Kidney epithelial cell (primary cell): ENCODE measurements around the gene NSF. TPM values are rescaled to one million over a fixed set of nuclear protein-coding genes. Genes with fewer than 3 reads are reported as not detected.

Source experiments
- DNase-seq: peaks from one replicate; pipeline ENCODE4 v3.0.0-alpha.2; 2010; ENCODE audit warnings: low read depth
- H3K27me3 ChIP-seq: 2 replicates; pipeline ENCODE4 v1.6.0; 2011; ENCODE audit warnings: low read length; ENCODE audit not compliant: control insufficient read depth, insufficient read depth
- H3K36me3 ChIP-seq: 2 replicates; pipeline ENCODE4 v1.5.1; 2011; ENCODE audit warnings: low read length; ENCODE audit not compliant: control insufficient read depth, insufficient read depth
- H3K4me3 ChIP-seq: 2 replicates; pipeline ENCODE4 v1.5.1; 2011; ENCODE audit warnings: low read depth, mild to moderate bottlenecking, control low read depth, low read length
- total RNA-seq: library from RNA; depleted of rRNA; stranded (reverse); fragments of >200 nt; gene quantifications from 2 replicates; pipeline ENCODE4 v1.2.3, GENCODE V29; 2015
- TF ChIP-seq, protein P1 (sequence below): IDR thresholded peaks from 2 replicates; pipeline ENCODE4 v1.5.1; 2011; ENCODE audit warnings: mild to moderate bottlenecking, moderate library complexity, low read length, control low read depth, inconsistent platforms; ENCODE audit not compliant: insufficient read depth, poor library complexity, severe bottlenecking

NSF gene
- total RNA-seq, 1 donor from 2014 or later = 17.8 TPM

DNA sequence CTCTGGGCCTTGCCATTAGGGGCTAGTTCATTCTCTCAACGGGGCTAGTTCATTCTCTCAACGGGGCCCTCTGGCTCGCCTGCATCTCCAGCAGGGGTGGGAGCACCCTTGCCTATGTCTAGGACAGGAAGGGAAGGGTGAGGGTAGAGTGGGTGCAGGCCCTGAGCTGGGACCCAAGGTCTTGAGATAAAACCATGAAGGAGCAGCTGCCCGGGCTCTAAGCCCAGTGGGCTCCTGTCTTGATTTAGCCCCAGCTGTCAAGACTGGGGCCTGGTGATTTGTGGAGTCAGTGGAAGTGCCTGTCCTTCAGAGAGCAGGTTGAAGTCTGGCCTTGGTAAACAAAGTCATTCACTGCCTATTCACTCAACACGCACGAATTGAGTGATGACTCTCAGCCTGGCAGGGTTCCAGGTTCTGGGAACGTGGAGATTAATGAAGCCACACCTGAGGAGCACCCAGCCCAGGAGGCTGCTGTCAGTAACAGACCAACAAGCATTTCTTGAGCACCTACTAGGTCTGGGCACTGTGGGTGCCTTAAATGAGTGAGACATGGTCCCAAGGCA lies 192.6 kb downstream of the NSF start:
- TF ChIP-seq, protein P1, sequence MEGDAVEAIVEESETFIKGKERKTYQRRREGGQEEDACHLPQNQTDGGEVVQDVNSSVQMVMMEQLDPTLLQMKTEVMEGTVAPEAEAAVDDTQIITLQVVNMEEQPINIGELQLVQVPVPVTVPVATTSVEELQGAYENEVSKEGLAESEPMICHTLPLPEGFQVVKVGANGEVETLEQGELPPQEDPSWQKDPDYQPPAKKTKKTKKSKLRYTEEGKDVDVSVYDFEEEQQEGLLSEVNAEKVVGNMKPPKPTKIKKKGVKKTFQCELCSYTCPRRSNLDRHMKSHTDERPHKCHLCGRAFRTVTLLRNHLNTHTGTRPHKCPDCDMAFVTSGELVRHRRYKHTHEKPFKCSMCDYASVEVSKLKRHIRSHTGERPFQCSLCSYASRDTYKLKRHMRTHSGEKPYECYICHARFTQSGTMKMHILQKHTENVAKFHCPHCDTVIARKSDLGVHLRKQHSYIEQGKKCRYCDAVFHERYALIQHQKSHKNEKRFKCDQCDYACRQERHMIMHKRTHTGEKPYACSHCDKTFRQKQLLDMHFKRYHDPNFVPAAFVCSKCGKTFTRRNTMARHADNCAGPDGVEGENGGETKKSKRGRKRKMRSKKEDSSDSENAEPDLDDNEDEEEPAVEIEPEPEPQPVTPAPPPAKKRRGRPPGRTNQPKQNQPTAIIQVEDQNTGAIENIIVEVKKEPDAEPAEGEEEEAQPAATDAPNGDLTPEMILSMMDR = no peak
- H3K4me3 ChIP-seq = no peak overlapping the region
- DNase-seq = no peak
- no peaks in the 10 kb centered on the region for H3K36me3 ChIP-seq
- H3K27me3 ChIP-seq = peaks cover 16% of the 10 kb centered on the region

GRCh38 chr17:46785696-46786095 lies 195.2 kb downstream of the NSF start:
- Histone ChIP-seq H3K4me3 (no peak overlapping the region), H3K36me3 (no peaks in the 10 kb centered on the region), H3K27me3 (peaks cover 6% of the 10 kb centered on the region)
- TF ChIP-seq, protein P1 = no peak
- DNase-seq = no peak

GRCh38 chr17:46787478-46787877 lies 197.0 kb downstream of the NSF start:
- TF ChIP-seq, protein P1 = no peak
- H3K4me3 ChIP-seq = no peak overlapping the region
- no peak for DNase-seq
- peaks cover 6% of the 10 kb centered on the region for H3K27me3 ChIP-seq
- no peaks in the 10 kb centered on the region for H3K36me3 ChIP-seq

- no peak overlapping the region for H3K4me3 ChIP-seq
- peaks cover 6% of the 10 kb centered on the region for H3K27me3 ChIP-seq
- DNase-seq = no peak
- TF ChIP-seq, protein P1 = no peak
- H3K36me3 ChIP-seq = no peaks in the 10 kb centered on the region
Observed at GRCh38 chr17:46788300-46788699, 197.8 kb downstream of the NSF start.

GRCh38 chr17:46788796-46789195 lies 198.3 kb downstream of the NSF start:
- Histone ChIP-seq H3K36me3 (no peaks in the 10 kb centered on the region), H3K27me3 (peaks cover 6% of the 10 kb centered on the region), H3K4me3 (no peak overlapping the region)
- DNase-seq = no peak
- TF ChIP-seq, protein P1 = no peak

DNA sequence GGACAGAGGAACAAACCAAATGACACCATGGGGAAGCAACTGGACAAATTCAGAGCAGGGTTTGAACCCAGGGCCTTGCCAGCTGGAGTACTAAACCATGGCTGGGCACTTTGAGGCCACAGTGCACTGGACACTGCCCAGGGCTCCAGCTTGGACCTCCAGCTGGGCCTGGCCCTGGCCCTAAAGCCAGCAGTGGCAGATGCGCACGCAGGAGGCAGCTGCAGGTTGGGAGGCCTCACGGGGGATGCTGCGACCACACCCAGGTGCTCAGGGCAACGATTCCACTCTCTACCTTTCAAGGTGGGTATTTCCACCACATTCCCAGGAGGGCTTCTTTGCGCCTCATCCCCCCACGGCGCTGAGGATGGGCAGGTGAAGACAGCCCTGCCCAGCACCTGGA lies 199.1 kb downstream of the NSF start:
- Histone ChIP-seq H3K4me3 (no peak overlapping the region), H3K36me3 (no peaks in the 10 kb centered on the region), H3K27me3 (peaks cover 10% of the 10 kb centered on the region)
- TF ChIP-seq, protein P1 = no peak
- DNase-seq = no peak
